Measurements from ENCODE around the gene RPRD1A. TPM values are rescaled to one million over a fixed set of nuclear protein-coding genes. Genes with fewer than 3 reads are reported as not detected.

Gene RPRD1A
- total and polyA plus RNA-seq, 9 of the 15 experiments (the other 6 are each of a cell fraction or from before 2014, with no cell fraction given), result 30.2 to 142 (median 66.0) TPM

DNA sequence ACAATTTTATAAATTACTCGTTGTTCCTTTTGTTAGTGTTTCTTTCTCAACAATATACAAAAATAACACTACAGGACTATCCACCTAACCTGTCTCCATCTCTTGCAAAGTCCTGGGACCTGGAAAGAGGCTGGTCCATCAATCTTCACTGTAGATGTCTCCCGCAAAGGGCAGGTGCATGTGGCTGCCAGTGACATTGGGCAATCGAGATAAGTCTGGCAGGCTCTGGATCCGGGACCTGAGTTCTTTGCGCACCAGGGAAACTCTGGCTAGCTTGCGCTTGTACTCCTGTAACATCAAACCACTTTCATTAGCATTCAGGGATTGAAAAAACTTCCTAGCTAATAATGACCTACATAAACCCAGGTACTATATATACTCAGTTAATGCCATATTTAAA, 74.3 kb downstream of the RPRD1A start:
- ATAC-seq (no peak), DNase-seq (ENCODE audit: extremely low read depth in 1 of 4, low spot score in 3 of 4) (no peak), FAIRE-seq (no peak)
- Histone ChIP-seq H3K36me3 (ENCODE audit: control insufficient read depth, insufficient read depth, low read length) (peaks cover 10% of the 10 kb centered on the region; the same call in 2 of the 3 replicates), H3K27ac (ENCODE audit: extremely low read depth, low read depth, low read length) (no peak overlapping the region), H3K27me3 (ENCODE audit: control insufficient read depth in 2 of 2, insufficient read depth in 2 of 2, low read length in 2 of 2) (no peaks in the 10 kb centered on the region), H3K4me1 (replicated peaks in 1 of 2; ENCODE audit: control insufficient read depth in 2 of 2, insufficient read depth in 2 of 2, low read length in 2 of 2) (no peaks in the 10 kb centered on the region), H2AFZ (ENCODE audit: low read depth, low read length) (no peak overlapping the region), H3K4me2 (ENCODE audit: insufficient read depth, low read length) (no peak overlapping the region), H3K9me3 (replicated peaks; ENCODE audit: control insufficient read depth, insufficient read depth, low read depth, low read length) (no peaks in the 10 kb centered on the region), H3K79me2 (ENCODE audit: control insufficient read depth, insufficient read depth, low read length) (no peaks in the 10 kb centered on the region), H3K4me3 (no peak overlapping the region), H3K9me1 (ENCODE audit: control insufficient read depth, insufficient read depth, low read length) (no peaks in the 10 kb centered on the region), H4K20me1 (replicated peaks; ENCODE audit: control insufficient read depth, insufficient read depth, low read length) (no peaks in the 10 kb centered on the region), H3K9ac (ENCODE audit: insufficient read depth in 1 of 2, low read depth in 2 of 2, low read length in 2 of 2) (no peak overlapping the region)
- WGBS (ENCODE audit: insufficient coverage, low coverage, missing lambda C conversion rate), result 73% methylated on average over 6 of the region's 6 CpGs
- TF ChIP-seq TEAD1 (CRISPR knock-in tag; IDR thresholded peaks at IDR 0.05) (no peak), POLR2B (IDR thresholded peaks at IDR 0.05; ENCODE audit: low read depth, partially characterized antibody) (no peak), POLR3A (IDR thresholded peaks at IDR 0.05; ENCODE audit: borderline replicate concordance, extremely low read depth, insufficient read depth, insufficient read length) (no peak), XRCC3 (IDR thresholded peaks at IDR 0.05) (no peak), HMGN3 (IDR thresholded peaks at IDR 0.05; ENCODE audit: borderline replicate concordance, extremely low read depth, insufficient read length, low read depth, low read length) (no peak), STAT5A (IDR thresholded peaks at IDR 0.05; ENCODE audit: borderline replicate concordance, low read length) (no peak), ZNF143 (CRISPR knock-in tag; IDR thresholded peaks at IDR 0.05) (no peak), TFE3 (CRISPR knock-in tag; IDR thresholded peaks at IDR 0.05) (no peak)
- no TSS peak for BruUV-seq (replicated peaks)
- in situ Hi-C loops (cut with MboI) (no loop called here), intact Hi-C loops (cut with micrococcal nuclease) (no loop called here)
- POLR2A ChIA-PET, result interaction anchor here (0.6 kb wide), 1 partner anchor 413 kb away, joined by 3 read pairs; no protein-coding TSS in a partner anchor
- CTCF ChIA-PET (ENCODE audit: low intra/inter-chr PET ratio), result no interaction called here
